GM12864 (cell line): Measurements from ENCODE around the gene PLEKHA6.

Source experiments
- DNase-seq: peaks from one replicate; pipeline ENCODE4 v3.0.0-alpha.2; 2011; ENCODE audit warnings: low read depth
- H3K4me3 ChIP-seq: 2 replicates; pipeline ENCODE4 v1.5.1; 2011; ENCODE audit warnings: mild to moderate bottlenecking, low read depth, low read length, control low read depth
- TF ChIP-seq, protein P1 (sequence below): IDR thresholded peaks from 2 replicates; pipeline ENCODE4 v1.5.1; 2011; ENCODE audit warnings: low read depth, mild to moderate bottlenecking, moderate library complexity, low read length, control low read depth, inconsistent platforms; ENCODE audit errors: missing control alignments

The PLEKHA6 gene

DNA sequence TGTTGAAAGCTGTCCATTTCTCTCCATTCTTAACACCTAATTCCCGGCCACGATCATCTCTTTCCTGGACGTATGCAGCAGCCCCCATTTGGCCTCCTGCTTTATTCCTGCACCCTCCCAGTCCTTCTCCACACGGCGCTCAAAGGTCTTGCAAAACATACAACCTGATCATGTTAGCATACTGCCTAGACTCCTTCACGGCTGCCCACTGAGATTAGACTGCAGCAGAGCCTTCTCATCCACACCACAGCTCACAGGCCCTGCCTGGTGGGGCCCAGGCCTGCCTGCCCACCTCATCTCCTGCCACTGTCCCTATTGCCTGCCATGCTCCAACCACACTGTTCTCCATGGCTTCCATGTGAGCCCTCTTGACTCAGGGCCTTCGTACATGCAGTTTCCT is 148.7 kb downstream of the PLEKHA6 start:
- H3K4me3 ChIP-seq = no peak overlapping the region
- DNase-seq = no peak
- TF ChIP-seq, protein P1, sequence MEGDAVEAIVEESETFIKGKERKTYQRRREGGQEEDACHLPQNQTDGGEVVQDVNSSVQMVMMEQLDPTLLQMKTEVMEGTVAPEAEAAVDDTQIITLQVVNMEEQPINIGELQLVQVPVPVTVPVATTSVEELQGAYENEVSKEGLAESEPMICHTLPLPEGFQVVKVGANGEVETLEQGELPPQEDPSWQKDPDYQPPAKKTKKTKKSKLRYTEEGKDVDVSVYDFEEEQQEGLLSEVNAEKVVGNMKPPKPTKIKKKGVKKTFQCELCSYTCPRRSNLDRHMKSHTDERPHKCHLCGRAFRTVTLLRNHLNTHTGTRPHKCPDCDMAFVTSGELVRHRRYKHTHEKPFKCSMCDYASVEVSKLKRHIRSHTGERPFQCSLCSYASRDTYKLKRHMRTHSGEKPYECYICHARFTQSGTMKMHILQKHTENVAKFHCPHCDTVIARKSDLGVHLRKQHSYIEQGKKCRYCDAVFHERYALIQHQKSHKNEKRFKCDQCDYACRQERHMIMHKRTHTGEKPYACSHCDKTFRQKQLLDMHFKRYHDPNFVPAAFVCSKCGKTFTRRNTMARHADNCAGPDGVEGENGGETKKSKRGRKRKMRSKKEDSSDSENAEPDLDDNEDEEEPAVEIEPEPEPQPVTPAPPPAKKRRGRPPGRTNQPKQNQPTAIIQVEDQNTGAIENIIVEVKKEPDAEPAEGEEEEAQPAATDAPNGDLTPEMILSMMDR = no peak

DNA sequence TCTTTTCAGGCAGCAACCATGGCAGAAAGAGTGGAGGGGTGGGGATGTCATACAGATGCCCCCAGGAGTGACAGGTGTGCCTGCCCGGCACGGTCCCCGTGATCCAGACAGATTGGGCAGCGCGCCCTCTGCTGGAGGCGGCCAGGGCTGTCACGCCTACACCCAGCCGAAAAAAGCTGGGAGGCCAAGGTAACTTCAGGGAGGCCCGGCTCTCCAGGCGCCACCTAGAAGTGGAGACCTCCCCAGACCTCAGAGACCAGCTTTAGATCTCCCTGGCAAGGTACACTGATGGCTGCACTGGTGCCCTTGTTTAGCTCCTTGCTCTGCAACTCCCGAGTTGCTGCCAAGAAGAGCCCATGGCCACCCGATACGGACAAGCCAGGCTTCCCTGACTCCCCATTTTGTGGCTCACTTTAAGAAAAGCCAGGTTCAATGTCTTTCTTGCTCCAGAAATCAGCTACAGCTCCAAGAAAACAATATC is 152.6 kb downstream of the PLEKHA6 start:
- no peak for DNase-seq
- TF ChIP-seq, protein P1 = peak; percentile 92
- no peak overlapping the region for H3K4me3 ChIP-seq

DNA sequence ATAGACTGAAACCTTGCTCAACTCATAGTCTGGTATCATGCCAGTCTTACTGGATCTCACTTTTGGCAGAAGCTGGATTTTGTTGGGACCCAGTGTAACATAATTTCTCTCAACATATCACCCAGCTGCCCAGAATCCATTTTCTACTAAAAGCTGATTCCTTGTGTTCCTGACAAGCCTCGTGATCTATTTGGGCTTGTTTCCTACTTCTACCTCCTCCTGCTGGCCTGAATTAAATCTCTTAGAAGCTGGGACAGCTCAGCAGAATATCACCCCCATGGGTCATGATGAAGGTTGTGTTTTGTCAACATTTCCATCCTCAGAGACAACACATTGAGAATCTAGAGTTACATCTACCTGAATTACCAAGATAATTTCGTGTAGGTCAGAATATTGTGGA is 153.6 kb downstream of the PLEKHA6 start:
- TF ChIP-seq, protein P1 = no peak
- no peak overlapping the region for H3K4me3 ChIP-seq
- no peak for DNase-seq

DNA sequence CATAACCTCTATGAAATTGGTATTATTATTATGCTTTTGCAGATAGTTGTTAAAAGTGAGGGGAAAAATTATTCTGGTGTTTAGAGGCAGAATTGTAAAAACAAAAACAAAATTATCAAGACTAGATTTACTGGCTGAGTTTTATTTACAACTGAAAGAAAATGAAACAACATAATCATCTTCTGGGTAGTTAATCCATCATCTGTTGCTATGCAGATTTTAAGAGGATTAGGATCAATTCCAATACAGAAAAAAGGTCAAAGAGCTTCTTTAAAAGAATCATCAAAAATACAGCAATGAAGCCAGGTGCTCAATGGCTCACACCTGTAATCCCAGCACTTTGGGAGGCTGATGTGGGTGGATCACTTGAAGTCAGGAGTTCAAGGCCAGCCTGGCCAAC is 154.2 kb downstream of the PLEKHA6 start:
- no peak for DNase-seq
- H3K4me3 ChIP-seq = no peak overlapping the region
- TF ChIP-seq, protein P1 = no peak

DNA sequence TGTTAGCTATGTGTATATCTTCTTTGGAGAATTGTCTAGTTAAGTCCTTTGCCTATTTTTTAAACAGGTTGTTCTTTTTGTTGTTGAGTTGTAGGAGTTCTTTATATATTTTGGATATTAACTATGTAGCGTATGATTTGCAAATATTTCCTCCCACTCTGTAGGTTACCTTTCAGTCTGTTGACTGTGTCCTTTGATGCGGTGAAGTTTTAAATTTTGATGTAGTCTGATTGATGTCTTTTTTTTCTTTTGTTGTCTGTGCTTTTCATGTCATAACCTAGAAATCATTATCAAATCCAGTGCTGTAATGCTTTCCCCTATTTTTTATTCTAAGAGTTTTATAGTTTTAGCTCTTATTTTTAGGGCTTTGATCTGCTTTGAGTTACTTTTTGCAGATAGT is 154.8 kb downstream of the PLEKHA6 start:
- DNase-seq = no peak
- TF ChIP-seq, protein P1 = no peak
- H3K4me3 ChIP-seq = no peak overlapping the region

DNA sequence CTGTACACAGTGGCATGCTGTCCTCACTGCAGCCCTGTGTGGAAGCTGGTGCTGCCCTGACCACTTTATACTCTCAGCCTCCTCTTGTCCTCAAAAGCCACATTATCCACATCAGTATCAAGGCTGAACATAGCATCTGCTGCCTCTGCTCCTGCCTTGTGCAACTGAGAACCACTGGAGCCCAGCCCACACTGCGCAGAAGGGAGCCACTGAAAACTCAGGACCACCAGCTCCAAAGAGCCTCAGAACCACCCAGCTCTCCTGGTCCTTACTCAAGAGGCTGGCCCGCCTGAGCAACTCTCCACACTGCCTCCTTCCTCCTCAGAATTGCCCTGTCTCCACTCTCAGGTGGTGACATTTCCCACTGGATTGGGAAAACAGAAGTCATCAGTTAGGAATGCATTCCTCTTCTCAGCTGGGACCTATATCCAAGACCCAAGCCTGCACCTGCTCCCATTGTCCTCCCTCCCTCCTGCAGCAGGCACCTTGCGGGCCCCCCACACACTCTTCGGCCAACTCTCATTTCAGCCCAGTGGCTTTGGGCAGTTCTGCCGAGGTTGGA is 156.4 kb downstream of the PLEKHA6 start:
- no peak for DNase-seq
- TF ChIP-seq, protein P1 = no peak
- no peak overlapping the region for H3K4me3 ChIP-seq

DNA sequence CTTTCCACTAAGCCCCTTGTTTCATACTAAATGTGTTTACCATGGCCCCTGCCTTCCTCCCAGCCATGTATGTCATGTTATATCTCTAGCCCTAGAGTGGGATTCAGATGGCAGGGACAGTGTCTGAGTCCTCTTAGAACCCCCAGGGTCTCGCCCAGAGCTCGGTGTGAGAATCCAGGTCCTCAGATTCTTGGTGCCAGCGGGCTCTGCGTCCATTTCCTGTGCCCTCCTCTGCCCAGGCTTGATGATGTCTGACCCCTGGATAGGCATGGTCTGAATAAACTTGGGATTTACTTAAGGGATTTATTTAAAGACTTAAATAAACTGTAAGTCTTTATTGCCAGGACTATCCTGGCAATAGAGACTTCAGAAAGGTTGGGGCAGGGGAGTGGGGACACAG is 157.2 kb downstream of the PLEKHA6 start:
- TF ChIP-seq, protein P1 = no peak
- no peak for DNase-seq
- H3K4me3 ChIP-seq = no peak overlapping the region
